Measurements from ENCODE around the gene CCNE1. TPM values are rescaled to one million over a fixed set of nuclear protein-coding genes. Genes with fewer than 3 reads are reported as not detected.

The CCNE1 gene
- total RNA-seq, 4 donors from 2014 or later = 1.8 to 5.9 (median 2.2) TPM

- Histone ChIP-seq H3K36me3 (no peaks in the 10 kb centered on the region), H3K27ac (peak overlapping the region in 1 of 4 donors; percentile 90), H3K4me3 (peak overlapping the region in 2 of 4 donors; percentile 38 to 62), H3K27me3 (no peaks in the 10 kb centered on the region), H3K9me3 (no peaks in the 10 kb centered on the region), H3K4me1 (peaks cover 6 to 20% (median 10%) of the 10 kb centered on the region in 4 donors)
- peak in 2 of 3 donors; percentile 48 to 60 for DNase-seq
- TF ChIP-seq CTCF (IDR thresholded peaks at IDR 0.05) (no peak), POLR2A (IDR thresholded peaks at IDR 0.05) (no peak)
Observed at GRCh38 chr19:29843180-29844051, 31.6 kb downstream of the CCNE1 start.

- Histone ChIP-seq H3K27me3 (no peaks in the 10 kb centered on the region), H3K4me1 (peaks cover 6 to 20% (median 10%) of the 10 kb centered on the region in 4 donors), H3K9me3 (no peaks in the 10 kb centered on the region), H3K4me3 (peak overlapping the region; percentile 62 to 99 (median 89)), H3K36me3 (no peaks in the 10 kb centered on the region), H3K27ac (peak overlapping the region; percentile 80 to 92 (median 89))
- peak; percentile 38 to 57 for TF ChIP-seq POLR2A (IDR thresholded peaks at IDR 0.05)
- TF ChIP-seq CTCF (IDR thresholded peaks at IDR 0.05) = no peak
- DNase-seq = peak; percentile 93 to 98 (median 96)
Observed at GRCh38 chr19:29844891-29845573, 33.2 kb downstream of the CCNE1 start.

GRCh38 chr19:29845574-29846176 lies 33.9 kb downstream of the CCNE1 start:
- Histone ChIP-seq H3K27ac (peak overlapping the region; percentile 80 to 92 (median 89)), H3K27me3 (no peaks in the 10 kb centered on the region), H3K36me3 (no peaks in the 10 kb centered on the region), H3K4me1 (peaks cover 6 to 20% (median 10%) of the 10 kb centered on the region in 4 donors), H3K9me3 (no peaks in the 10 kb centered on the region), H3K4me3 (peak overlapping the region; percentile 62 to 99 (median 89))
- DNase-seq = peak in 2 of 3 donors; percentile 54 to 63
- TF ChIP-seq POLR2A (IDR thresholded peaks at IDR 0.05) = no peak
- no peak for TF ChIP-seq CTCF (IDR thresholded peaks at IDR 0.05)

GRCh38 chr19:29849208-29849607 lies 37.4 kb downstream of the CCNE1 start:
- DNase-seq = no peak
- Histone ChIP-seq H3K4me1 (peaks cover 0 to 7% (median 1%) of the 10 kb centered on the region in 4 donors), H3K4me3 (no peak overlapping the region), H3K27ac (no peak overlapping the region), H3K36me3 (no peaks in the 10 kb centered on the region), H3K27me3 (no peaks in the 10 kb centered on the region), H3K9me3 (no peaks in the 10 kb centered on the region)
- TF ChIP-seq CTCF (IDR thresholded peaks at IDR 0.05) = no peak
- TF ChIP-seq POLR2A (IDR thresholded peaks at IDR 0.05) = no peak

- Histone ChIP-seq H3K36me3 (no peaks in the 10 kb centered on the region), H3K4me3 (no peak overlapping the region), H3K9me3 (no peaks in the 10 kb centered on the region), H3K27ac (no peak overlapping the region), H3K27me3 (no peaks in the 10 kb centered on the region), H3K4me1 (peaks cover 0 to 4% (median 0%) of the 10 kb centered on the region in 4 donors)
- no peak for TF ChIP-seq POLR2A (IDR thresholded peaks at IDR 0.05)
- TF ChIP-seq CTCF (IDR thresholded peaks at IDR 0.05) = no peak
- no peak for DNase-seq
Observed at GRCh38 chr19:29850482-29850881, 38.7 kb downstream of the CCNE1 start.

Measured in Peyer's patch (tissue), 4 donors.